Stimulated activated CD8-positive, alpha-beta memory T cell treated with anti-CD3 and anti-CD28 coated beads, Interleukin-7, amount 100 ng/mL, for 24 hours (primary cell): ENCODE results near the gene HLF.

Experiments used
- DNase-seq: peaks from one replicate; pipeline ENCODE4 v3.0.0-alpha.2; 2020; ENCODE audit warnings: low read depth

HLF gene

DNA sequence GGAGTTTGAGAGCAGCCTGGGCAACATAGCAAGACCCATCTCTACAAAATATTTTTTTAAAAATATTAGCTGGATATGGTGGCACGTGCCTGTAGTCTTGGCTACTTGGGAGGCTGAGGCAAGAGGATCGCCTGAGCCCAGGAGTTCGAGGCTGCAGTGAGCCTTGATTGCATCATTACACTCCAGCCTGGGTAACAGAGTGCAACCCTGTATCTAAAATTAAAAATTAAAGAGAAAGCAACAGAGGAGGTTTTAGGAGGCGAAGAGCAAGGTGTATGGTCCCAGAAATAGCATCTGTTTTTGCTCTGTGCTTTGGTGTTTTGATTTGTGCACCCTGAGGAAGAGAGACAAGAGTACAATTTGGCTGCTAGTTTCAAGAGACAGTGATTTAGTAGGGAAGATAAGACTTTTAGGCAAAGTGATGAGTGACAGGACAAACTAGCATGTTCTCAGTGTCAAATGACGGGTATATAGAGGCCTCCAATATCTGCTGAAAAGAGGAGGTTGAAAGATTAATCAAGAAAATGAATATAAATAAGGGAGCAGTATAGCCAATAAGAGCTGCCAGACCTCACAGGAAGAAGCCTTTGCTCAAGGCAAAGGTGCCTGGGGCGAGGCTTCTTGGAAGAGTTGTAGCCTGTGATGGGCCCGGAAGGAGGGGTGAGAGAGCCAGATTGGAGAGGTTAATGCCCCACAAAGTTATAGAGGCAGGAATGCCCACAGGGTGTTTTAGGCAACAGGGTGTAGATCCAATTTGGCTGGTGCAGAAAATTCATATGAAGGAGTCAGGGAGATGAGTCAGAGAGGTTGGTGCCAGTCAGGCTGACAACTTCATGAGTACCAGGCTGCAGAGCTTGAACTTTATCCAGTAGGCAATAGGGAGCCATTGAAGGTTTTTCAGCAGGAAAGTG lies 11.4 kb downstream of the HLF start:
- DNase-seq: no peak

DNA sequence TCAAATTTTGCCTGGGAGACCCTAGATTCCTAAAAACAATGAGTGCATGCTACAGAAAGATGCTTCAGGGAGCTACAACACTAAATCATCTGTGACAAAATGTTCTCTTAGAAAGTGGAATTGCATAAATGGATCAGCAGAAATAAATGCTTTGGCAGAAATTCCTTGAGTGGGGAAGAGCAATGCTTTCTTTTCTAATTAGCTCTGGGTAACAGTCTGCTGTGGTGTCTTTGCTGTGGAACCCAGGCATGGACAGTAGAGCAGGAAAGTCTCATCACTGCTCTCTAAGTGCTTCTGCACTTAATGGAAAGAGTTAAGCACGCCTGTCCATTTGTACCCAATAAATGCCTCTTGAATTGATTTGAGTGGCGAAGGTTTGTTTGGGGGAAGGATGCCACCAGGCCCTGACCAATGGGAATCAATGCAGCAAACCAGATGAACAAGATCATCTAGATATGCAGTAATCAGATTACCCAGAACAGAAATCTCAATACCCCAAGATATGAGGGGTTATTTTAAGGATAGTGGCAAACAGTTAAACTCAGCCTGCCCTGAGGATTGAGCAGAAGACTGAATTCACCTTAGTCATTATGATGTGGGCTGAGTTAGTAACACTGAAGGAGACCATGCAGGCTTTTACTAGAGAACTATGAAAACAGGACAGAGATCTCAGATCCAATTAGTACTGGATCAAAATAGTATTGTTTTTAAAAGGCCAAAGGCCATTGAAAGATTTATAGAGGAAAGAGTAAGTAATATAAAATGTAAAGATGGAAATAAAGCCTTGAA lies 13.6 kb downstream of the HLF start:
- no peak for DNase-seq

DNA sequence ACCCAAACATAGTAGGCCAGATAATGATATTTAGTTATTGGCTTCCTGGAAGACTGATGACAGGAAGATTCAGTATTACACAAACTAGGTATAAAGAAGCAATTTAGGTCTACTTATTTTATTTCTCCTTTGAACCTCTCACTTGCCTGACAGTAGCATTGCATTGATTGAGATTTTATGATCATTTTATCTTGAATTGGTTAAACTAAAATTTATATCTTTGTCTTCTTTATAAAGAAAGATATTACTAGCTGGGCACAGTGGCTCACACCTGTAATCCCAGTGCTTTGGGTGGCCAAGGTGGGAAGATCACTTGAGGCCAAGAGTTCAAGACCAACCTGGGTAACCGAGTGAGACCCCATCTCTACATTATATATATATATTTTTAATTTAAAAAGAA lies 14.4 kb downstream of the HLF start:
- DNase-seq: no peak

DNA sequence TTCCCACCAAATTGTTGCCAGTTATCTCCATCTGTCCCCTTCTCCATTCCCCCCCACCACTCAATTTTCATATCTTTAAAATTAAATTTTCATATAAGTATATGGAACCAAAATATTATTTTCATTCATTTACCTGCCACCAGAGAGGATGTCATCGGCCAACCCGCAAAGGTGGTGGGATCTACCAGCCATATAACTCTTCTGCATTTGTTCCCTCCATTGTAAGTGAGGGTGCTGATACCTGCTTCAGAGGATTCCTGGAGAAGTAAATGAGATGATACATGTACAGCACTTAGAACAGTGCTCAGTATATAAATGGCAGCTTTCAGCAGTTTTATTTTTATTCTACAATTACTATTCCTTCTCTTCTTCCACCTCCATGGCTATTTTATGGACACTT lies 15.0 kb downstream of the HLF start:
- no peak for DNase-seq

DNA sequence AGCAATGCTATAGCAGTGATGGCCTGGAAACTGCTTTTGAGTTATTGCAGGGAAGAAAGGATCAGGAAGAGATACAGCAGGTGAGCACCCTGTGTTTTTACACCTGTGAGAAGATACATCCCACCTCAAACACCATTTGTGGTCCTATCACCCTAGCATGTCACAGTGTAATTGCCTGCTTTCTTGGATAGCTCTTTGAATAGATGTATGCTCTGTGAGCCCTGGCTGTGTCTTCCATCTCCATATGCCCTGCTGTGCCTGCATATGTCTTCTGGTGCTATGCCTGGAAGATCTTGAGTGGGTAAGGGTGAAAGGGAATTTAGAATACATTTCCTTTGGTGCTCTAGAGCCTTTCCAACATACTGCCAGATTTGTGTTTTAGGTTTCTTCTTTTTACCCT lies 15.5 kb downstream of the HLF start:
- no peak for DNase-seq

DNA sequence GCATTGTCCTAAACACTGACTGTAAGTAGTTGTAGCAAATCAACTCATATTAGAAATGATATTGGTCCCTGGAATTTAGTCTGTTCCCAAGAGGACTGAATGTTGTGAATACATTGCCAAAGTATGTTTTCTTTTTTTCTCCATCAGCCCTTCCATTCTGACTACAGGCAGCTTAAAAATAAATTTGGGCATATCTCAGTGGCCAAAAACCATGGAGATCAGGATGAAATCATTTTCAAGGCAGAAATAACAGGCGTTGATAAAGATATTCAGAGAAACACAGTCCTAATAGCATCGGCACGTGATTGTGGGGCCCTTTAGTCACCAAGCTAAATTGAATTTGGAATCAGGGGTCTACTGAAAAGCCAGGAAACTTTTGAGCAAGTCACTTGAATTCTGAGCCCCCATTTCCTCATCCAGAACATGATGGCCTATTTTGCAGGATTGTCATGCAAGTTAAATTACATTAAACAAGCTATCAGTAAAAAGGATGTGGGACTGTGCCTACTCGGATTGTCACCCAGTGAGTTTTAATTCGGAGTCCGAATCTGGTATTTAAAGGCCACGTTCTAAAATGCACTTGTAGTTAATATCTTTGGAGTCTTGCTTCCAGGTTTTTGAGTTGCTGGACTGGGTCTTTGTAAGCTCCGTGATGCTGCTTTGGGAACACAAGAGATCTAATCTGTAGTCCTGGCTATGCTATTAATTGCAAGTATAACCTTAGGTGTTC lies 17.1 kb downstream of the HLF start:
- no peak for DNase-seq

DNA sequence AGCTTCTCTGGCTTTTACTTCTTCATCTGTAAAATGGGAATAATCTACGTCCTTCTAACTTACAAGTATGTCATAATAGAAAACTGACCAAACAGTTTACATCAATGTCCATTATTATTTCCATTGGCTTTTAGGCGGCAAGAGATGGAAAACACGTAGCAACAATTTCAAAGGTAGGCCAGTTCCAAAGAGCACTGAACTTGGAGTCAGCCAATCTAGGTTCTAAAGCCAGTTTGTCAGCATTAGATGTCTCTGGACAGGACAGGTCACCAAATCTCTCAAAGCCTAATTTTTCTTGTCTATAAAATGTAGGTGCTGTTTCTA lies 17.6 kb downstream of the HLF start:
- no peak for DNase-seq

DNA sequence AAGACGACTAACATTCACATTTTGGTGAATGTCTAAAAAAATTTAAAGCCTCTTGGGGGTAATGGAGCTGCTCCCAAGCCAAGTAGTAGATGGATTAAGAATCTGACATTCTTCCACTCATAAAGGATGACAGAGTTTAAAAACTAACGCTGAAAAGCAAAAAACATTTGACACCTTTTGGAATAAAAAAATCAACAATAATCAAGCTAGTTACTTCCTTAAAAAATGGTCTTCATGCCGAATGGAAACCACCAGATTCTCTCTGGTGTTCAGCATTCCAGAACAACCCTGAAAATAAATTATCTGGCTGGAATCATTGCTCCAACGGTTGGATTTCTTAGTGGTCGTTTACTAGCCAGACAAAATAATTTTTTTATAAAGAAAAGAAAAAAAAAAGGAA lies 18.0 kb downstream of the HLF start:
- DNase-seq: no peak

DNA sequence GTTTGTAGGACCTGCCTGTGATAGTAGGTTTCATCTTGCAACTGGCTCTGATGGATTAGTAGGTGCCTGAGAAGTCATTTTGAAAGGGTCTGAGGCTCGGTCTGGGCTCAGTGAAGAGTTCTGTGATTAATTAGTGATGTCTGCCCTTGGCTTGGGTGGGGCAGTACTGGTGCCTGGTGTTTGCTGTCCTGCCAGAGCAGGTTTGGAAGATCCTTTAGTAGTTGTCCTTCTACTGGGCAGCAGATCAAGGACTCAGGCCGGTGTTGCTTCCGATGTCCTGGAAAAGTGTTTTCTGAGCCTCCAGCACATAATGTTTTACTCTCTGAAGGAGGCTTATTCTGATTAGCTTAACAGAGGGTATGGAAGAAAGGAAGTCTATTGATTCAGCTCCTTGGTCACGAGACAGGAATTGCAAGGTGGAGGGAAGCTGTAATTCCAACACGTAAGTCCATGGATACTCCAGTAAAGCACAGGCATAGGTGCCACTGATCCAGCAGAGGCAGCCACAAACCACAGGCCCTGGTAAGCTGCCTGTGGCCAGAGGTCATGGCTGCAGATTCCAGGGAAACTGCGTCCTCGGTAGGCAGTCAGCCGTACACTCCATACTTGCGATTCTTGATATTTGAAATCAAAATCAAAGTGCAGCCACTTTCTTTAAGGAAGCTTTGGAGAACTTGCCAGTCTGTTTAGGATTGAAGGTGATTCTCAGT lies 18.7 kb downstream of the HLF start:
- no peak for DNase-seq

DNA sequence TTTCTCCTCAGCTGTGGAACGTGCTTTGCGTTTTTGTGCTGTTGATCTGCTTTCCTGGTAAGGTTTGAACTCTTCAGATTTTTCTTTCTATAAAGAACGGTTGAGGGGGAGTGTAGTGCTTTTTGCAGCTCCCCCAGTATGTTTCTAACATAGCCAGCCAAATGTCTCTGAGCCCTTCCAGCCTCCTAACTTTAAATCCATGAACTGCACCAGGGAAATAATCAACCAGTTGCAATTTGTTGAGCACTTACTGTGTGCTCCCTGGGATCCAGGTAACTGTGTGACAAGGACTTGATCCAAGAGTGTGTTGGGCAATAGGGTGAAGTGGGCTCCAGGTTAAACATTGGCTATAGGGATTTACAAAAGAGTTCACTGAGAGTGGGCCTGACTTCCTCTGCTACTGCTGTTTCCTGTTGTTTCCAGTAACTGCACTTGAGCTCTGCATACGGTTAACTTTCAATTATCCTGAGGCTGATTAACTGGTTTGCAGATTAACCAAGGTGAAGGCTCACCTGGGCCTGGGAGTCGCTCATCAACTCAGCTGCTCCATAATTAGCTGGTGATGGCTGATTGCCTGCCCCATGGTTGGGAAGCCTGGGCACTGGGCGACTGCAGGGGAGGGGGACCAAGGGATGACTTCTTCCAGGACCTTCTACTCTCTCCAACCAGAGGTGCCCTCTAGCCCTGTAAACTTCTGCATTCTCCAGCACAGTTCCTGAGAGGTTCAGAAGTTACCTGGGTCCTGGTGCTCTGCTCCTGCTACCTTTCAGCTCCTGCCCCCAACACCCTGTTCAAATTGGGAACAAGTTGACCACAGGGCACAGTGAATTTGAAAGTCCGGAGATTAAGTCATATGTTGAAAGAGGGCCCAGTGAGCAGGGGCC lies 19.5 kb downstream of the HLF start:
- DNase-seq: no peak

DNA sequence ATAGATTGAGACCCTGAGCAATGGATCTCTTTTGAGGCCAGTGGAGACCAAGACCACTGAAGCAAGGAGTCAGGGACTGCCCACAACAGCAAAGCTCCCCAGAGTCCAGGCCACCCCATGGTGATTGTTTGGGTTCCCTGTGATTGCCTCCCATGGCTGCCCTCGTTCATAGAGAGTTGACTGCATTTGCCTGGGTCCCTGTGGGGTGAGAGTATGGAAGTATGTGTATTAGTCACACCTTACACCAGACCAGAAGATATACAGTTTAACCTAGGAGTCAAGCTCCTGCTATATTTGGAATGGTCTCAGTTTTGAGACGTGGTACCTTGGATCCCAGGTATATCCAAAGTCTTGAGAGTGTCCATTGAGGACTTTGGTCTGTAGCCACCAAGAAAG lies 20.2 kb downstream of the HLF start:
- no peak for DNase-seq

DNA sequence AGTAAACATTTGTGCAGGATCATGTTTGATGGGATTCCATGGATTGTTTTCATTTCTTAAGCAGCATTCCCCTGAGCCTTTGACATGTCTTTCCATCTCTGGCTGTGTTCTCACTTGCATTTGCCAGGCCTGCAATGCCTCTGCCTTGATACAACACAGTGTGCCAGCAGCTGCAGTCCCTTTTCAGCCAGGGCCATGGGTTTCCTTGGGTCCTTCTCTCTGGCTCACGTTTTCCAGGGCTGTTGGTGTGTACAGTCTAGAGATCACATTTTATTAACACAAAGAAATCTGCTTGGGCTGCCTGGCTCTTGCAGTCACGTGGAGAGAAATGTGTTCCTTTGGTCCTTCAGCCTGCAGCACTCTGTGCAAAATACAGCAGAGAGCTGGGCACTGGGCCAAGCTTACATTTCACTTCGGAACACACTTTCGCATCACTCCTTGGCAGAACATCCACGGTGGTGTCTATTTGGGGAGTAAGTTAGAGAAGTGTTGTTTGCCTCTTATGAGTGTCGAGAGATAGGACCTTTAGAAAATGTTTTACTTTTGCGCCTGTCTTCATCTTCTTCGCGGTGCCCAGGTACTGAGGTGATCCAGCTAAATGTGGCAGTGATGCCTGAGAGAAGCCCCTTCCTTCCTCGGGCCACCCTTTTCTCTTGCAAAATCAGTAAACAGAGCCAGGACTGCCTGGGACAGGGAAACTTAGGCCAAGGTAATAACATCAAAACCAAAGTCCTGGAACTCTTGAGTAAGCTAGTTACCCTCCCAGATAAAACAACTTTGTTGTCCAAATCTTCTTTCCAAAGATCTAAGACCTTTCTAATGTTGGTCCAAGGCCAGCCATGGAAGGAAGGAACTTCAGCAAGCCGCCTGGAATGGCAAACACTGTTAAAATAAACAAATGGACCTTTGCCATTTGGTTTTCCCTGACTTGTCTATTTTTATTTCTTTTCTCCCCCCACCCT lies 20.9 kb downstream of the HLF start:
- no peak for DNase-seq

DNA sequence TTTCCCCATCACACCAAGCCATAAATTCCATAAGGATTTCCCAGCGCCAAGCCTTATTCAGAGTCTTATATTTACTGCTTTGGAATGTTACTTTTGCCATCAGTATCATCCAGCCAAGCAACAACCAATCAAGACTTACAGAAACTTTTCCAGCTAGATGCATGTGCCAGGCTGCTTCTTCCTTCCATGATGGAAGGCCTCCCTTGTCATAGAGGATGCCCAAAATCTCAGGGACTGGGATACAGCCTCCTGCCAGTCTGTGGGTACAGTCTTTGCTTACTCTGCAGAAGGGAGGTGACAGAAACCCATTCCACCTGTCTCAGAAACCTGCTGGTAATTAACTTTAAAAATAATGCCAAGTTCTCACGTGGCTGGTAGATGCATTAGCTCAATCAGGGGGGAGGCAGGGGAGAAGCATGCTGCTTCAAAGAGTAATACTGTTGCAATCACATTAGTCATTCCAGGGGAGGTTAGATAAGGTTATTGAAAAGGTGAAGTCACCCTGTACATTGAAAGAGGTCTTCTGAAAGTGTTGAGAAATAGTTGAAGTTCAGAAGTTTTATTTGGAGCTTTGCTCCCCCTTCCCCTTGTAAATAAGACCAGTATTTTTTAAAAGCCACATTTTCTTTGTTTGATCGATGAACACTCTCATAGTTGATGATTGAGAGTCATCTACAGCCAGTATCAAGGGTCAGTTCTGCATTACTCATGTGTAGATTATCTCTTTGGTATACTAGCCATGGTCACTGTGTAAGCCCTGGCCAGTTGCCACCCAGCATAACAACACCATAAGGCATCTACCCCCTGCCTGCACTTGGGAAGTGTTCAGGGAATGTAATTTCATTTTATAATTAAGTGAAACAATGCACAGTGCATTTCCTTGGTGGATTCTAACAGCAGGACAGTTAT lies 22.2 kb downstream of the HLF start:
- no peak for DNase-seq

DNA sequence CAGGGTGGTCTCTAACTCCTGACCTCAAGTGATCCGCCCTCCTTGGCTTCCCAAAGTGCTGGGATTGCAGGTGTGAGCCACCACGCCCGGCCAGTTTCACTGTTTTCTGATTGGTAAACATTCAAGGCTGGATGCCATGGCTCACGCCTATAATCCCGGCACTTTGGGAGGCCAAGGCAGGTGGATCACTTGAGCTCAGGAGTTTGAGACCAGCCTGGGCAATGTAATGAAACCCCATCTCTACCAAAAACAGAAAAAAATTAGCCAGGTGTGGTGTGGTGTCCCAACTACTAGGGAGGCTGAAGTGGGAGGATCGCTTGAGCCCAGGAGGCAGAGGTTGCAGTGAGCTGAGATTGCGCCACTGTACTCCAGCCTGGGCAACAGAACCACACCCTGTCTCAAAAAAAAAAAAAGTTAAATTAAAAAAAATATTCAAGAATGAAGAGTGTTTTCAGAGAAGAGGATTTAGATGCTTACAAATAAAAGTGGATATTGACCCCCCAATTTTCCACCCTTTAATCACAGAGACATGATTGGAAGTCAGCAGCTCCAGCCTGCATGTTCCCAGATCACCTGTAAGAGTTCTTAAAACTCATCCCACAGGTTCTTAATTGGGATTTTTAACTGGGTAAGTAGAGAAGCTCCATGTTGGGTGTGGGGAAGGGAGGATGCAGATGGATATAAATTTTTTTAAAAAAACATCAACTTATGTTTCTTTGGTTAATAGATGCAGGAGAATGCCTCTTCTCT lies 23.8 kb downstream of the HLF start:
- DNase-seq: no peak

DNA sequence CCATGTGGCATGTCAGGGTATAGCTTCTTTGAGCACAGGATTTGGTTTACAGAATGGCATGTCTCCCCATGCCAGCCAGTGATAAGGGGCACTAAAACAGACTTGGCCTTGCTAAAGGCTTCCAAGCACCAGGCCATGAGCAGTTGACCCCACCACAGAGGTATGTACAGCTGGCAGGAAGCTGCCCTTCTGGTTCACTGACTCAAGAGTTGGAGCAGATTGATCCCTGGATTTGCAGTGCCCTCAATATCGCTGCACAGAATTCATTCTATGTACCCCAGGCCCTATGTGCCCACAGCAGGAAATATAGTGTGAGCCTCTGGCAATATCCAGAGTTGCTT lies 24.3 kb downstream of the HLF start:
- DNase-seq: no peak

DNA sequence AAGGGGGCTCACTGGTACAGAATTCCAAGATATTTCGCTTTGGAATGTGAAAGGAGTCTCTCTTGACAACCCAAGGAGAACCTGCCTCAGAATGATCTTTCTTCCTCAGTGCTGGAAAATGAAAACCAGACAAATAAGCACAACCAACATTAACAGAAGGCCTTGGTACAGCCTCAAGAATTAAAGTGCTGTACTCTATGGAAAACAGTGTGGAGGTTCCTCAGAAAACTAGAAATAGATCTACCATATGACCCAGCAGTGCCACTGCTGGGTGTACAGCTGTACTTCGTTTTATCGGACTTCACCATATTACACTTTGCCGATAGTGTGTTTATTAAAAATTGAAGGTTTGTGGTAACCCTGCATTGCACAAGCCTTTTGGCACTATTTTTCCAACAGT lies 25.2 kb downstream of the HLF start:
- DNase-seq: no peak

DNA sequence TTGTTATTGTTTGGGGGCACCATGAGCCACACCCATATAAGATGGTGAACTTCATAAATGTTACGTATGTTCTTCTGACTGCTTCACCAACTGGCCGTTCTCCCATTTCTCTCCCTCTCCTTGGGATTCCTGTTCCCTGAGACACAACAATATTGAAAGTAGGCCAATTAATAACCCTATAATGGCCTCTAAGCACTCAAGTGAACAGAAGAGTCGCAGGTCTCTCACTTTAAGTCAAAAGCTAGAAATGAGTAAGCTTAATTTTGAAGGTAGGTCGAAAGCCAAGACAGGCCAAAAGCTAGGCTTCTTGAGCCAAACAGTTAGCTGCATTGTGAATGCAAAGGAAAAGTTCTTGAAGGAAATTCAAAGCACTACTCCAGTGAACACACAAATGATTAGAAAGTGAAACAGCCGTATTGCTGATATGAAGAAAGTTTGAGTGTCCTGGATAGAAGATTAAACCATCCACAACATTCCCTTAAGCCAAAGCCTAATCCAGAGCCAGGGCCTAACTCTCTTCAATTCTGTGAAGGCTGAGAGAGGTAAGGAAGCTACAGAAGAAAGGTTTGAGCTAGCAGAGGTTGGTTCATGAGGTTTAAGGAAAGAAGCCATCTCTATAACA lies 25.8 kb downstream of the HLF start:
- DNase-seq: no peak

DNA sequence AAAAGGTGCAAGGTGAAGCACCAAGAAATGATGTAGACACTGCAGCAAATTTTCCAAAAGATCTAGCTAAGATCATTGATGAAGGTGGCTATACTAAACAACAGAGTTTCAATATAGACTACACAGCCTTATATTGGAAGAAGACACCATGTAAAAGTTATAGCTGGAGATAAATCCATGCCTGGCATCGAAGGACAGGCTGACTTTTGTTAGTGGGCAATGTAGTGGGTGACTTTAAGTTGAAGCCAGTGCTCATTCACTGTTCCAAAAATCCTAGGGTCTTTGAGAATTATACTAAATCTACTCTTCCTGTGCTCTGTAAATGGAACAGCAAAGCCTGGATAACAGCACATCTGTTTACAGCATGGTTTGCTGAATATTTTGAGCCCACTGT lies 26.4 kb downstream of the HLF start:
- no peak for DNase-seq
